Uterus (tissue), 2 donors: Measurements from ENCODE around the gene C1QTNF1.

Experiments used
- CTCF ChIP-seq, 4 experiments: fragments of 200-600 bp in 2 of 4; fragments of 450-650 bp in 2 of 4; sonication (generic) in 2 of 4; IDR thresholded peaks; one replicate each; pipeline ENCODE4 v1.5.1; 2016 to 2019; ENCODE audit warnings: antibody characterized with exemption in 4 of 4, mild to moderate bottlenecking in 2 of 4, moderate library complexity in 1 of 4
- POLR2A ChIP-seq, 2 donors: fragments of 450-650 bp; IDR thresholded peaks; one replicate each; pipeline ENCODE4 v1.6.1; 2016; ENCODE audit warnings: antibody characterized with exemption in 2 of 2, mild to moderate bottlenecking in 1 of 2, moderate library complexity in 1 of 2

- TF ChIP-seq CTCF (IDR thresholded peaks at IDR 0.05) (no peak), POLR2A (IDR thresholded peaks at IDR 0.05) (no peak)
Measured at GRCh38 chr17:78974635-78975591, 49.1 kb upstream of the C1QTNF1 start.
